Stimulated activated CD4-positive, alpha-beta T cell treated with anti-CD3 and anti-CD28 coated beads, Interleukin-1b, Interleukin-23, amount 100 ng/mL, for 24 hours (primary cell): ENCODE data around the gene RNU4-1.
"Not testable (repeated sequence)": the region's sequence is repeated elsewhere in the genome, so short reads cannot be mapped to it uniquely, and the experiment has no call there.

Source experiments
- DNase-seq, 4 experiments: peaks; one replicate each; pipeline ENCODE4 v3.0.0-alpha.2; 2020; ENCODE audit warnings: low read depth in 4 of 4, low spot score in 1 of 4

The RNU4-1 gene

GRCh38 chr12:120259418-120260202 lies 33.4 kb downstream of the RNU4-1 start:
- no peak for DNase-seq

- DNase-seq, result no peak
Observed at GRCh38 chr12:120258323-120258896, 34.6 kb downstream of the RNU4-1 start.

- no peak for DNase-seq
Observed at GRCh38 chr12:120257041-120257821, 35.8 kb downstream of the RNU4-1 start.

- no peak for DNase-seq
Observed at GRCh38 chr12:120254809-120255208, 38.2 kb downstream of the RNU4-1 start.

GRCh38 chr12:120253313-120253712 lies 39.7 kb downstream of the RNU4-1 start:
- not testable (repeated sequence) for DNase-seq

- peak in 2 of 4 experiments; percentile 35 to 50 for DNase-seq
Observed at GRCh38 chr12:120252071-120252906, 40.7 kb downstream of the RNU4-1 start.

- not testable (repeated sequence) for DNase-seq
Observed at GRCh38 chr12:120251364-120252070, 41.5 kb downstream of the RNU4-1 start.

GRCh38 chr12:120249875-120250795 lies 42.9 kb downstream of the RNU4-1 start:
- no peak for DNase-seq

- DNase-seq, result no peak
Observed at GRCh38 chr12:120249266-120249874, 43.7 kb downstream of the RNU4-1 start.

GRCh38 chr12:120247621-120248030 lies 45.4 kb downstream of the RNU4-1 start:
- DNase-seq, result no peak

GRCh38 chr12:120247183-120247582 lies 45.9 kb downstream of the RNU4-1 start:
- no peak for DNase-seq

GRCh38 chr12:120246705-120247104 lies 46.3 kb downstream of the RNU4-1 start:
- DNase-seq, result not testable (repeated sequence)
